ENCODE results near the gene MPND.

Gene MPND

DNA sequence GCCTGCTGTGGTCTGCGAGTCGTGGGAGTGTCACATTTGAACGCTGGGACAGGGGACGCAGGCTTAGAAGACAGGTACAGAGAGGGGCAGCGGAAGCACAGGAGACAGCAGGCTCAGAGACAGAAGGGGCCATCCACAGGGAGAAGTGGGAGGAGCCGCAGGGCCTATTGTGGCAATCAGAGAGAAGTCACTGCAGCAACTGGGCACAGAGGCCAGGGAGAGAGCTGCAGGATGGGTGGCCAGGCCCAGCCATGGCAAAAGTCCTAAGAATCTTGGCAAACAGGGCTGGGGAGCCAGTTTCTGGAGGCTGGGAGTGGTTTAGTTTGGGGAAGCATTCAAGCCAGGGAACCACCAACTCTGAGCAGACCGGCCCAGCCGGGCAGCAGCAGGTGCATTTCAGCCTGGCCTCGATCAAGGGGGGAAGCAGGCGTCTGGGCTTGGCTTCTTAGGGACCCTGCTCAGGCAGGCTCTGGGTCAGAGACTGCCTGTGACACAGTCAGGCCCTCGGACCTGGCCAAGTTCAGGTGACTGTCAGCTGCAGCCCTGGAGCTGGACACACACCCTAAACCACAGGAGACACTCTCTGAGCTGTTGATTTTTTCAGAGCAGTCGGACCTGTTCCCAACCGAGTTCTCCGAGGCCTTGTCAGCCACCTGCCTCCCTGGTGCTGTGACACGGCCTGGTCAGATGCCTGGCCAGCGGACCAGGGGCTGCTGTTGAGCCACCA lies 45.1 kb downstream of the MPND start:
- no peak for TF ChIP-seq CTCF (IDR thresholded peaks at IDR 0.05)

DNA sequence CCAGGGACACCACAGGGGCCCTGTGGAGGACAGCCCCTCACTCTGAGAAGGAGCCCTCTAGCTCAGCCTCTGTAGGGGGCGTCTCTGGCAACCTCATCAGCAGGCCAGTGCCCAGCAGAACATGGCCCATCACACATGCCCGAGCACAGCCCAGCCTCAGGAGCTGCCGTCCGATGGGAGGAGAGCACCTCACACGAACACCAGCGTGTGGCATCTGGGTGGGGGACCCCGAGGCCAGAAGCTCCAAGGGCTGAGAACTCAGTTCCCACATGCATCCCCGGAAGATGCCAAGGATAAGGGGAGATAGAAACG lies 45.7 kb downstream of the MPND start:
- TF ChIP-seq CTCF (IDR thresholded peaks at IDR 0.05) = no peak

DNA sequence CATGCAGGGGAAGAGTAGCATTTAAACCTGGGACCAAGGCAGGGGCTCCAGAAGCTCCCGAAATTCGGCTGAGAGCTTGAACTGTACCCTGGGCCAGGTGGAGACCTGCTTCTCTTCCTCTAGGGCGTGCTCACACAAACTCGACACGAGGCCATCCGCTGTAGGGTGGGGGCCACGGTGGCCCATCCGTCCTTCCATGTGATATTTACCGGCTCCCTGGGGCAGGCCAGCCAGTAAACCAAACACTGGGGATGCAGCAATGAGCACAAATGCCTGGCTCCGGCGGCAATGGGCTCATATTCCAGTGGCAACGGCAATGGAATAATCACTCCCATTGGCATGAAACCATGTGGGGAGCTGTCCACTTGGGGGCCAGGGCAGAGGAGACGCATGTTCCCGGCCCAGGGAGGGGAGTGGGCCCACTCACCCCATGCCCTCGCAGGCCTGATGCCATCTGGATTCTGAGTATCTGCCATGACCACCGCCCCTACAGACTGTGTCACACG lies 46.2 kb downstream of the MPND start:
- TF ChIP-seq CTCF (IDR thresholded peaks at IDR 0.05) = no peak

DNA sequence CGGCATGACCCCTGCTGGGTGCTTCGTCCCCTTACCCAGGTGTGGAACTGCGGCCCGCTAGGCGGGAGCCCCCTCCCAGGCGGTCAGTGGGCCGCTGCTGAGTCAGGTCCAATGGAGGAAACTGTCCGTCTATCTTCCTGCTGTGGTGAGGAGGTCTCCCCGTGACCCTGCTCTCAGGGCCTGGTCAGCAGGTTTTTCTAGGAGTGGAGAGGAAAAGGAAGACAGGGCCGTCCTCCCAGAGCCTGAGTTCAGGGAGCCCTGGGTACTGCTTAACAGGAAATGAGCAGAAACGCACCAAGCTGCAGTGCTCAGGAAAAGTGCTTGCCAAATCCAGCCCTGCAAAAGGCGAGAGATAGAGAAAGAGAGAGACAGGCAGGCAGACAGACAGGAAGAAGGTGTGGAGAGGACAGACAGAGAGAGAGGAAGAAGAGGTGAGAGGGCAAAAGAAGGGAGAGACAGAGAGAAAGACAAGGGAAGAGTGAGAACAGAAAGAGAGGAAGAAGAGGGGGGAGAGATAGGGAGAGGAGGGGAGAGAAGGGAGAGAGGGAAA lies 46.7 kb downstream of the MPND start:
- no peak for TF ChIP-seq CTCF (IDR thresholded peaks at IDR 0.05)

GRCh38 chr19:4390567-4391305 lies 47.4 kb downstream of the MPND start:
- TF ChIP-seq CTCF (IDR thresholded peaks at IDR 0.05) = no peak

- TF ChIP-seq CTCF (IDR thresholded peaks at IDR 0.05) = no peak
These were observed 47.9 kb downstream of the MPND start for GRCh38 chr19:4391306-4391693.

GRCh38 chr19:4391701-4392483 lies 48.5 kb downstream of the MPND start:
- no peak for TF ChIP-seq CTCF (IDR thresholded peaks at IDR 0.05)
